GM18868 (cell line): ENCODE measurements around the gene CD226.
"Not testable (repeated sequence)": the region's sequence is repeated elsewhere in the genome, so short reads cannot be mapped to it uniquely, and the experiment has no call there.

Source experiments
- ATAC-seq: cut with Tn5 transposase; IDR thresholded peaks from one replicate; pipeline ENCODE4 v1.9.1; 2021; ENCODE audit warnings: mild to moderate bottlenecking, moderate library complexity; ENCODE audit not compliant: unreplicated experiment

Gene CD226

GRCh38 chr18:69876490-69876889, 71.2 kb downstream of the CD226 start:
- ATAC-seq: no peak

- ATAC-seq: no peak
Observed at GRCh38 chr18:69874058-69874457, 73.6 kb downstream of the CD226 start.

GRCh38 chr18:69872661-69873060, 75.0 kb downstream of the CD226 start:
- ATAC-seq: no peak

GRCh38 chr18:69871363-69871762, 76.3 kb downstream of the CD226 start:
- ATAC-seq: no peak

- ATAC-seq: no peak
Observed at GRCh38 chr18:69870736-69871135, 76.9 kb downstream of the CD226 start.

GRCh38 chr18:69866212-69866611, 81.5 kb downstream of the CD226 start:
- ATAC-seq: no peak

- ATAC-seq: no peak
Observed at GRCh38 chr18:69865776-69866175, 81.9 kb downstream of the CD226 start.

GRCh38 chr18:69864802-69865201, 82.9 kb downstream of the CD226 start:
- ATAC-seq: peak; percentile 92

GRCh38 chr18:69858897-69859296, 88.8 kb downstream of the CD226 start:
- no peak for ATAC-seq

GRCh38 chr18:69854455-69854854, 93.2 kb downstream of the CD226 start:
- ATAC-seq: no peak

- no peak for ATAC-seq
Observed at GRCh38 chr18:69853051-69853450, 94.6 kb downstream of the CD226 start.

GRCh38 chr18:69845593-69846506, 101.8 kb downstream of the CD226 start:
- ATAC-seq: no peak

GRCh38 chr18:69844656-69845055, 103.0 kb downstream of the CD226 start:
- no peak for ATAC-seq

- ATAC-seq: no peak
Observed at GRCh38 chr18:69843015-69843414, 104.7 kb downstream of the CD226 start.

- no peak for ATAC-seq
Observed at GRCh38 chr18:69841117-69841516, 106.6 kb downstream of the CD226 start.

- ATAC-seq: no peak
Observed at GRCh38 chr18:69840445-69840844, 107.2 kb downstream of the CD226 start.

GRCh38 chr18:69840001-69840400, 107.7 kb downstream of the CD226 start:
- ATAC-seq: no peak

GRCh38 chr18:69839497-69839896, 108.2 kb downstream of the CD226 start:
- no peak for ATAC-seq

- peak; percentile 62 for ATAC-seq
Observed at GRCh38 chr18:69838620-69839411, 108.9 kb downstream of the CD226 start.

- no peak for ATAC-seq
Observed at GRCh38 chr18:69838003-69838402, 109.7 kb downstream of the CD226 start.

- not testable (repeated sequence) for ATAC-seq
Observed at GRCh38 chr18:69834980-69835379, 112.7 kb downstream of the CD226 start.

- ATAC-seq: no peak
Observed at GRCh38 chr18:69830189-69830588, 117.5 kb downstream of the CD226 start.
